GM12801 (cell line): Measurements from ENCODE around the gene SLC6A13.

ENCODE experiments used
- CTCF ChIP-seq: IDR thresholded peaks from one replicate; pipeline ENCODE4 v1.5.1; 2011; ENCODE audit warnings: control low read depth; ENCODE audit not compliant: insufficient read length; ENCODE audit errors: extremely low read depth

SLC6A13 gene

GRCh38 chr12:210277-211141 lies 52.1 kb downstream of the SLC6A13 start:
- TF ChIP-seq CTCF = no peak

- TF ChIP-seq CTCF = no peak
Measured at GRCh38 chr12:209851-210250, 52.8 kb downstream of the SLC6A13 start.

GRCh38 chr12:209246-209645 lies 53.4 kb downstream of the SLC6A13 start:
- no peak for TF ChIP-seq CTCF

- TF ChIP-seq CTCF = no peak
Measured at GRCh38 chr12:208813-209212, 53.8 kb downstream of the SLC6A13 start.

- TF ChIP-seq CTCF = no peak
Measured at GRCh38 chr12:207804-208203, 54.8 kb downstream of the SLC6A13 start.

- no peak for TF ChIP-seq CTCF
Measured at GRCh38 chr12:206746-207440, 55.7 kb downstream of the SLC6A13 start.

GRCh38 chr12:205026-205425 lies 57.6 kb downstream of the SLC6A13 start:
- TF ChIP-seq CTCF = no peak
